Measurements from ENCODE around the gene RPS26. TPM values are rescaled to one million over a fixed set of nuclear protein-coding genes. Genes with fewer than 3 reads are reported as not detected.
A peak's percentile ranks its signal among the peaks of the same experiment; 100 is the strongest.
"Not testable (repeated sequence)": the region's sequence is repeated elsewhere in the genome, so short reads cannot be mapped to it uniquely, and the experiment has no call there.

RPS26 gene
- total and polyA plus RNA-seq, 2 donors from 2014 or later = 46.7 to 637 TPM

DNA sequence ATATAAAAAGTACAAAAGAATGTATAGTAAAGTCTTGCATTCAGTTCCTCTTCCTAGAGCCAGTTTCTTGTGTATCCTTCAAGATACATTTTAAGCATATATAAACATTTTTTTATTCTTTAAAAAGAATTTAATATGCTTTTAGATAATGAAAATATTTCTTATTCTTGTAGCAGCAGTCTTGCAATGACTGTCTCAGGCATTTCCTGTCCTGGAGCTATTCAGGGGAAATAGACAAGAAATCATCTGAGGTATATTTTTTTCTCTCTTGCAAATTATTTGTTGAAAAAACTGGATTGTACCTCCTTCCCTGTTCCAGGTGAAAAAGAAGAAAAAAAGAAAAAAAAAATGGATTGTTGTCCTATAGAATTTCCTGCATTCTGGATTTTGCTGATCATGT, 21.3 kb downstream of the RPS26 start:
- Histone ChIP-seq H3K36me3 (ENCODE audit: control insufficient read depth in 2 of 3, insufficient read depth in 3 of 3, low read length in 3 of 3) (no peaks in the 10 kb centered on the region), H3K4me3 (ENCODE audit: low read length in 3 of 3) (no peak overlapping the region), H3K9me3 (ENCODE audit: control insufficient read depth in 2 of 3, insufficient read depth in 1 of 3, low read length in 3 of 3) (no peaks in the 10 kb centered on the region), H3K27me3 (ENCODE audit: control insufficient read depth, insufficient read depth, low read length) (no peaks in the 10 kb centered on the region), H3K27ac (ENCODE audit: low read depth in 2 of 2, low read length in 2 of 2) (no peak overlapping the region), H3K4me1 (ENCODE audit: control insufficient read depth in 2 of 3, insufficient read depth in 2 of 3, low read depth in 1 of 3, low read length in 3 of 3) (no peaks in the 10 kb centered on the region), H3K9ac (ENCODE audit: low read length in 3 of 3) (no peak overlapping the region)
- no peak for DNase-seq
- intact Hi-C loops (cut with DNase I) = no loop called here
- FAIRE-seq = no peak
- TF ChIP-seq, protein P1, sequence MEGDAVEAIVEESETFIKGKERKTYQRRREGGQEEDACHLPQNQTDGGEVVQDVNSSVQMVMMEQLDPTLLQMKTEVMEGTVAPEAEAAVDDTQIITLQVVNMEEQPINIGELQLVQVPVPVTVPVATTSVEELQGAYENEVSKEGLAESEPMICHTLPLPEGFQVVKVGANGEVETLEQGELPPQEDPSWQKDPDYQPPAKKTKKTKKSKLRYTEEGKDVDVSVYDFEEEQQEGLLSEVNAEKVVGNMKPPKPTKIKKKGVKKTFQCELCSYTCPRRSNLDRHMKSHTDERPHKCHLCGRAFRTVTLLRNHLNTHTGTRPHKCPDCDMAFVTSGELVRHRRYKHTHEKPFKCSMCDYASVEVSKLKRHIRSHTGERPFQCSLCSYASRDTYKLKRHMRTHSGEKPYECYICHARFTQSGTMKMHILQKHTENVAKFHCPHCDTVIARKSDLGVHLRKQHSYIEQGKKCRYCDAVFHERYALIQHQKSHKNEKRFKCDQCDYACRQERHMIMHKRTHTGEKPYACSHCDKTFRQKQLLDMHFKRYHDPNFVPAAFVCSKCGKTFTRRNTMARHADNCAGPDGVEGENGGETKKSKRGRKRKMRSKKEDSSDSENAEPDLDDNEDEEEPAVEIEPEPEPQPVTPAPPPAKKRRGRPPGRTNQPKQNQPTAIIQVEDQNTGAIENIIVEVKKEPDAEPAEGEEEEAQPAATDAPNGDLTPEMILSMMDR (IDR thresholded peaks at IDR 0.05; ENCODE audit: borderline replicate concordance, extremely low read depth, insufficient read depth) = no peak

DNA sequence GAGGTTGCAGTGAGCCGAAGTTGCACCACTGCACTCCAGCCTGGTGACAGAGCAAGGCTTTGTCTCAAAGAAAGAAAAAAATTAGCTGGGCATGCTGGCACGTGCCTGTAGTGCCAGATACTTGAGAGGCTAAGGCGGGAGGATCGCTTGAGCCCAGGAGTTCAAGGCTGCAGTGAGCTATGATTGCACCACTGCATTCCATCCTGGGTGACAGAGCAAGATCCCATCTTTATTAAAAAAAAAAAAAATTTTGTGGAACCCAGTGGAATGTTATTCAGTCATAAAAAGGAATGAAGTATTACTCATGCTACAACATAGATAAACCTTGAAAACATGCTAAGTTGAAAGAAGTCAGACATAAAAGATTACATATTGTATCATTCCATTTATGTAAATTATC, 29.9 kb downstream of the RPS26 start:
- intact Hi-C loops (cut with DNase I) = no loop called here
- TF ChIP-seq, protein P1 (IDR thresholded peaks at IDR 0.05; ENCODE audit: borderline replicate concordance, extremely low read depth, insufficient read depth) = no peak

GRCh38 chr12:56074396-56074795, 32.7 kb downstream of the RPS26 start:
- no peak overlapping the region for H3K27ac ChIP-seq (ENCODE audit: low read depth in 2 of 2, low read length in 2 of 2)
- intact Hi-C loops (cut with DNase I) = no loop called here
- TF ChIP-seq, protein P1 (IDR thresholded peaks at IDR 0.05; ENCODE audit: borderline replicate concordance, extremely low read depth, insufficient read depth) = no peak
- no peak overlapping the region for H3K4me3 ChIP-seq (ENCODE audit: low read length in 3 of 3)
- FAIRE-seq (no peak), DNase-seq (no peak)
- H3K4me1 ChIP-seq (ENCODE audit: control insufficient read depth in 2 of 3, insufficient read depth in 2 of 3, low read depth in 1 of 3, low read length in 3 of 3) = peaks cover 0 to 4% (median 3%) of the 10 kb centered on the region in 3 donors
- H3K36me3 ChIP-seq (ENCODE audit: control insufficient read depth in 2 of 3, insufficient read depth in 3 of 3, low read length in 3 of 3) = no peaks in the 10 kb centered on the region
- H3K9me3 ChIP-seq (ENCODE audit: control insufficient read depth in 2 of 3, insufficient read depth in 1 of 3, low read length in 3 of 3) = no peaks in the 10 kb centered on the region
- H3K27me3 ChIP-seq (ENCODE audit: control insufficient read depth, insufficient read depth, low read length) = no peaks in the 10 kb centered on the region
- no peak overlapping the region for H3K9ac ChIP-seq (ENCODE audit: low read length in 3 of 3)

More for the DNA sequence above, 29.9 kb downstream of the RPS26 start:
- Histone ChIP-seq H3K4me3 (ENCODE audit: low read length in 3 of 3) (no peak overlapping the region), H3K9me3 (ENCODE audit: control insufficient read depth in 2 of 3, insufficient read depth in 1 of 3, low read length in 3 of 3) (no peaks in the 10 kb centered on the region), H3K4me1 (ENCODE audit: control insufficient read depth in 2 of 3, insufficient read depth in 2 of 3, low read depth in 1 of 3, low read length in 3 of 3) (no peaks in the 10 kb centered on the region), H3K9ac (ENCODE audit: low read length in 3 of 3) (no peak overlapping the region), H3K27ac (ENCODE audit: low read depth in 2 of 2, low read length in 2 of 2) (no peak overlapping the region), H3K36me3 (ENCODE audit: control insufficient read depth in 2 of 3, insufficient read depth in 3 of 3, low read length in 3 of 3) (no peaks in the 10 kb centered on the region), H3K27me3 (ENCODE audit: control insufficient read depth, insufficient read depth, low read length) (no peaks in the 10 kb centered on the region)
- DNase-seq (peak in 1 of 5 donors; percentile 12), FAIRE-seq (no peak)

DNA sequence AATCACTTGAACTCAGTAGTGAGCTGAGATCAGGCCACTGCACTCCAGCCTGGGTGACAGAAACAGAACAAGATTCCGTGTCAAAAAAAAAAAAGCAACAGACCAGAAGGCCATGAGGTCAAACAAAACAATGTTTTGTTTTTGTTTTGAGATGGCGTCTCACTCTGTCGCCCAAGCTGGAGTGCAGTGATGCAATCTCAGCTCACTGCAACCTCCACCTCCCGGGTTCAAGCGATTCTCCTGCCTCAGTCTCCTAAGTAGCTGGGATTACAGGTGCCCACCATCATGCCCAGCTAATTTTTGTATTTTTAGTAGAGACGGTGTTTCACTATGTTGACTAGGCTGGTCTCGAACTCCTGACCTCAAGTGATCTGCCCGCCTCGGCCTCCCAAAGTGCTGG, 36.2 kb downstream of the RPS26 start:
- H3K9me3 ChIP-seq (ENCODE audit: control insufficient read depth in 2 of 3, insufficient read depth in 1 of 3, low read length in 3 of 3); H3K4me3 ChIP-seq (ENCODE audit: low read length in 3 of 3); H3K36me3 ChIP-seq (ENCODE audit: control insufficient read depth in 2 of 3, insufficient read depth in 3 of 3, low read length in 3 of 3); H3K9ac ChIP-seq (ENCODE audit: low read length in 3 of 3); H3K27ac ChIP-seq (ENCODE audit: low read depth in 2 of 2, low read length in 2 of 2); FAIRE-seq; intact Hi-C loops (cut with DNase I); DNase-seq; H3K4me1 ChIP-seq (ENCODE audit: control insufficient read depth in 2 of 3, insufficient read depth in 2 of 3, low read depth in 1 of 3, low read length in 3 of 3); H3K27me3 ChIP-seq (ENCODE audit: control insufficient read depth, insufficient read depth, low read length): not testable (repeated sequence)
